NCI-H446 (cell line): ENCODE results near the gene CEACAM4.

ENCODE experiments used
- DNase-seq, 2 experiments: peaks; one replicate each; lab custom pipeline; 2025; lab: John Stamatoyannopoulos, UW

Gene CEACAM4

GRCh38 chr19:41617941-41618730 is 8.7 kb downstream of the CEACAM4 start:
- DNase-seq: no peak

- no peak for DNase-seq
Measured at GRCh38 chr19:41616792-41617621, 9.9 kb downstream of the CEACAM4 start.

- no peak for DNase-seq
Measured at GRCh38 chr19:41615207-41615606, 11.7 kb downstream of the CEACAM4 start.

GRCh38 chr19:41612483-41612882 is 14.4 kb downstream of the CEACAM4 start:
- DNase-seq: no peak

- no peak for DNase-seq
Measured at GRCh38 chr19:41610789-41611188, 16.1 kb downstream of the CEACAM4 start.

GRCh38 chr19:41607668-41608067 is 19.2 kb downstream of the CEACAM4 start:
- no peak for DNase-seq

GRCh38 chr19:41606215-41606837 is 20.5 kb downstream of the CEACAM4 start:
- no peak for DNase-seq

GRCh38 chr19:41604831-41605230 is 22.0 kb downstream of the CEACAM4 start:
- no peak for DNase-seq

GRCh38 chr19:41601771-41602170 is 25.1 kb downstream of the CEACAM4 start:
- DNase-seq: no peak

GRCh38 chr19:41599175-41599966 is 27.5 kb downstream of the CEACAM4 start:
- no peak for DNase-seq

GRCh38 chr19:41597600-41598041 is 29.3 kb downstream of the CEACAM4 start:
- DNase-seq: peak; percentile 52 to 80

- DNase-seq: no peak
Measured at GRCh38 chr19:41595890-41596280, 31.0 kb downstream of the CEACAM4 start.

GRCh38 chr19:41595258-41595889 is 31.5 kb downstream of the CEACAM4 start:
- peak; percentile 15 to 73 for DNase-seq

- DNase-seq: no peak
Measured at GRCh38 chr19:41591951-41592562, 34.8 kb downstream of the CEACAM4 start.

- no peak for DNase-seq
Measured at GRCh38 chr19:41590936-41591335, 35.9 kb downstream of the CEACAM4 start.

GRCh38 chr19:41589371-41589770 is 37.5 kb downstream of the CEACAM4 start:
- no peak for DNase-seq

- DNase-seq: no peak
Measured at GRCh38 chr19:41588497-41589209, 38.2 kb downstream of the CEACAM4 start.

GRCh38 chr19:41587838-41588210 is 39.0 kb downstream of the CEACAM4 start:
- no peak for DNase-seq

- DNase-seq: no peak
Measured at GRCh38 chr19:41587101-41587837, 39.6 kb downstream of the CEACAM4 start.

- DNase-seq: no peak
Measured at GRCh38 chr19:41586064-41586463, 40.8 kb downstream of the CEACAM4 start.
